Osteoblast (primary cell): ENCODE results near the gene SLC22A14. TPM values are rescaled to one million over a fixed set of nuclear protein-coding genes. Genes with fewer than 3 reads are reported as not detected.

Experiments
- DNase-seq: peaks from one replicate; pipeline ENCODE4 v3.0.0; 2011; ENCODE audit warnings: low spot score, mixed read lengths; ENCODE audit not compliant: insufficient read length; ENCODE audit errors: missing footprints
- H2AFZ ChIP-seq: 2 replicates; pipeline ENCODE4 v1.6.0; 2011; ENCODE audit warnings: mild to moderate bottlenecking, low read length
- H3K27ac ChIP-seq: 2 replicates; pipeline ENCODE4 v1.5.1; 2011; ENCODE audit warnings: mild to moderate bottlenecking, low read depth, low read length, moderate library complexity
- H3K27me3 ChIP-seq: 2 replicates; pipeline ENCODE4 v1.6.0; 2012; ENCODE audit warnings: mild to moderate bottlenecking, control low read depth, inconsistent platforms, low read length, moderate library complexity; ENCODE audit not compliant: insufficient read depth
- H3K36me3 ChIP-seq: 2 replicates; pipeline ENCODE4 v1.5.1; 2011; ENCODE audit warnings: mild to moderate bottlenecking, low read length, control low read depth, moderate library complexity; ENCODE audit not compliant: insufficient read depth
- H3K4me1 ChIP-seq: 2 replicates; pipeline ENCODE4 v1.5.1; 2011; ENCODE audit warnings: mild to moderate bottlenecking, low read length, control low read depth, moderate library complexity; ENCODE audit not compliant: insufficient read depth
- H3K4me2 ChIP-seq: 2 replicates; pipeline ENCODE4 v1.6.0; 2011; ENCODE audit warnings: mild to moderate bottlenecking, low read length; ENCODE audit not compliant: insufficient read depth
- H3K4me3 ChIP-seq: fragments of 200-600 bp; sonication (generic); 3 replicates; pipeline ENCODE4 v1.5.1; 2012; ENCODE audit warnings: mild to moderate bottlenecking, low read length, inconsistent platforms; ENCODE audit not compliant: insufficient read depth
- H3K79me2 ChIP-seq: 2 replicates; pipeline ENCODE4 v1.6.0; 2012; ENCODE audit warnings: mild to moderate bottlenecking, low read length, control low read depth, inconsistent platforms; ENCODE audit not compliant: insufficient read depth
- H3K9me3 ChIP-seq: 2 replicates; pipeline ENCODE4 v1.5.1; 2011; ENCODE audit warnings: low read depth, low read length, control low read depth
- H4K20me1 ChIP-seq: 2 replicates; pipeline ENCODE4 v1.6.0; 2012; ENCODE audit warnings: mild to moderate bottlenecking, low read length, control low read depth; ENCODE audit not compliant: insufficient read depth
- total RNA-seq: library from RNA; depleted of rRNA; stranded (reverse); fragments of >200 nt; gene quantifications from 2 replicates; pipeline ENCODE4 v1.2.3, GENCODE V29; 2012
- TF ChIP-seq, protein P1 (sequence below): IDR thresholded peaks from 2 replicates; pipeline ENCODE4 v1.5.1; 2011; ENCODE audit warnings: mild to moderate bottlenecking, low read depth, low read length, moderate library complexity; ENCODE audit errors: extremely low read depth

The SLC22A14 gene
- total RNA-seq, 1 donor, result 0.36 TPM

DNA sequence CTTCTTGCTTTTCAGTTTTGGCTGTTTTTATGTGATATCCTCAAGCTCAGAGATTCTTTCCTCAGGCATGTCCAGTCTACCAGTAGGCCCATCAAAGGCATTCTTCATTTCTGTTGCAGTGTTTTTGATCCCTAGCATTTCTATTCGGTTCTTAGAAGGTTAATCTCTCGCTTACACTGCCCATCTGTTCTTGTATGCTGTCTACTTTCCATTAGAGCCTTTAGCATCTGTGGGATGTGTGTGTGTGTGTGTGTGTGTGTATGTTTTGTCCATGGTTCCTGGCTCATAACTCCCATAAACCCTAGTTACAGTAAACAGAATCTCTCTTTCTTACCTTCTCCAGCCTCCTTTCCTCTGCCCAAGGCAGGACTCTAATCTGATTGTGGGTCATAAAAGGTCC lies 21.6 kb upstream of the SLC22A14 start:
- no peaks in the 10 kb centered on the region for H3K4me1 ChIP-seq
- H3K36me3 ChIP-seq, result peaks cover 13% of the 10 kb centered on the region
- TF ChIP-seq, protein P1, sequence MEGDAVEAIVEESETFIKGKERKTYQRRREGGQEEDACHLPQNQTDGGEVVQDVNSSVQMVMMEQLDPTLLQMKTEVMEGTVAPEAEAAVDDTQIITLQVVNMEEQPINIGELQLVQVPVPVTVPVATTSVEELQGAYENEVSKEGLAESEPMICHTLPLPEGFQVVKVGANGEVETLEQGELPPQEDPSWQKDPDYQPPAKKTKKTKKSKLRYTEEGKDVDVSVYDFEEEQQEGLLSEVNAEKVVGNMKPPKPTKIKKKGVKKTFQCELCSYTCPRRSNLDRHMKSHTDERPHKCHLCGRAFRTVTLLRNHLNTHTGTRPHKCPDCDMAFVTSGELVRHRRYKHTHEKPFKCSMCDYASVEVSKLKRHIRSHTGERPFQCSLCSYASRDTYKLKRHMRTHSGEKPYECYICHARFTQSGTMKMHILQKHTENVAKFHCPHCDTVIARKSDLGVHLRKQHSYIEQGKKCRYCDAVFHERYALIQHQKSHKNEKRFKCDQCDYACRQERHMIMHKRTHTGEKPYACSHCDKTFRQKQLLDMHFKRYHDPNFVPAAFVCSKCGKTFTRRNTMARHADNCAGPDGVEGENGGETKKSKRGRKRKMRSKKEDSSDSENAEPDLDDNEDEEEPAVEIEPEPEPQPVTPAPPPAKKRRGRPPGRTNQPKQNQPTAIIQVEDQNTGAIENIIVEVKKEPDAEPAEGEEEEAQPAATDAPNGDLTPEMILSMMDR, result no peak
- no peak overlapping the region for H3K27ac ChIP-seq
- peaks cover 4% of the 10 kb centered on the region for H4K20me1 ChIP-seq
- H3K9me3 ChIP-seq, result no peaks in the 10 kb centered on the region
- no peaks in the 10 kb centered on the region for H3K79me2 ChIP-seq
- DNase-seq, result no peak
- no peak overlapping the region for H2AFZ ChIP-seq
- no peak overlapping the region for H3K4me3 ChIP-seq
- H3K27me3 ChIP-seq, result no peaks in the 10 kb centered on the region
- H3K4me2 ChIP-seq, result no peak overlapping the region

DNA sequence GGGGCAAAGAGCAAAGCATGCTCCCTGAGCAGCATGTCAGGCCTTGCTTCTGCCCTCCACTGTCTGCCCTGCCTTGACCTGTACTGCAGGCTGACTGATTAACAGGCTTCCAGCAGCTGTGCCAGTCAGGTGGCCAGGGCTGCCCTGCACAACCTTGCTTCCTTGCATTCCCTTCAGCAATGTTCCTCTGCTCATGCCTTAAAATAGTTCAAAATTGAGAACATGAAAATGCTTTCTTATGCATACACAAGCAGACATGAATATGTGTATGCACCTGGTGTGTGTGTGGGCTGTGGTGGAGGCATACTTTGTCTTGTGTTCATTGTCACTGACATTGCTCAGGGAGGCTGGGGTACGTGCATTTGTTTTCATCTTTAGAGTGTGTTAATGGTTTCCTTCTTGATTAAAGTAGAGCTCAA lies 17.7 kb upstream of the SLC22A14 start:
- no peak overlapping the region for H3K4me2 ChIP-seq
- H4K20me1 ChIP-seq, result no peaks in the 10 kb centered on the region
- DNase-seq, result no peak
- H3K27ac ChIP-seq, result no peak overlapping the region
- H3K4me3 ChIP-seq, result no peak overlapping the region
- no peaks in the 10 kb centered on the region for H3K4me1 ChIP-seq
- peaks cover 9% of the 10 kb centered on the region for H3K36me3 ChIP-seq
- H3K27me3 ChIP-seq, result no peaks in the 10 kb centered on the region
- TF ChIP-seq, protein P1, result no peak
- H3K79me2 ChIP-seq, result no peaks in the 10 kb centered on the region
- no peaks in the 10 kb centered on the region for H3K9me3 ChIP-seq
- no peak overlapping the region for H2AFZ ChIP-seq

DNA sequence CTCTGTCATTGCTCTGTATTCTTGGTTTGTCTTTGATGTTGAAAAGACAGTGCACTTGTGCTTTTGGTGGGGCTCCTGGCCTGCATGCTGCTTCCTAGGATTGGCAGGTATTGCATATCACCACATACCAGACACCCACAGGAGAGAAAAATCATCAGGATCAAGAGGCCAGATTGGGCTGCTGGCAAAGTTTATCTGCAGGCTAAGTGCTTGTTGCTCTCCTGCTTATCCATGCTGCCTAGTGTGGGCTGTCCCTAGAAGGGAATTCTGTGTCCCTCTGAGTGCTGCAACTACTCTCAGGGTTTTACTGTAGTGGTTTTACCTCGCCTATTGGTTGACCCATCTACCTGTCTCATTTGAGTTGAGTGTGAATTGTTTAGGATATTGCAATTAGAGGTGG lies 17.3 kb upstream of the SLC22A14 start:
- Histone ChIP-seq H3K36me3 (peaks cover 9% of the 10 kb centered on the region), H2AFZ (no peak overlapping the region), H3K4me3 (no peak overlapping the region), H3K4me1 (no peaks in the 10 kb centered on the region), H3K4me2 (no peak overlapping the region), H4K20me1 (no peaks in the 10 kb centered on the region), H3K27me3 (no peaks in the 10 kb centered on the region), H3K79me2 (no peaks in the 10 kb centered on the region), H3K9me3 (no peaks in the 10 kb centered on the region), H3K27ac (no peak overlapping the region)
- TF ChIP-seq, protein P1, result no peak
- DNase-seq, result no peak

DNA sequence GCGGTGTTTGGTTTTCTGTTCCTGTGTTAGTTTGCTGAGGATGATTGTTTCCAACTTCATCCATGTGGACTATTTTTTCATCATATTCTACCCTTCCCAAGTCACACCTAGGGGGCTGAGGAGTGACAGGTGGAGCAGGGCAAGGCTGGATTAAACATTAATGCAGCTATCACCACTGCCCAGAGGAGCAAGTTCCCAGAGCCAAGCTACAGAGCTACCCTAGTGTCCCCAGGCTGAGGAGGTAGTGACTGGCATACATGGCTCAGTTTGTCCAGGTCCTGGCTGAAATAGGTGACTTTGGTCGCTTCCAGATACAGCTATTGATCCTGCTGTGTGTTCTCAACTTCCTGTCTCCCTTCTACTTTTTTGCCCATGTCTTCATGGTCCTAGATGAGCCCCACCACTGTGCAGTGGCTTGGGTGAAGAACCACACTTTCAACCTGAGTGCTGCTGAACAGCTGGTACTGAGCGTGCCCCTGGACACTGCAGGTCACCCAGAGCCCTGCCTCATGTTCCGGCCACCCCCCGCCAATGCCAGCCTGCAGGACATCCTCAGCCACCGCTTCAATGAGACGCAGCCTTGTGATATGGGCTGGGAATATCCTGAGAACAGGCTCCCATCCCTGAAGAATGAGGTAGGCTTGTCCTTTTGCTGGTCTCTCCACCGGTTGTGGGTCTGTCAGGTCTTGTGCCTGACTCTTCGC lies 16.3 kb upstream of the SLC22A14 start, which contains the start of gene SLC22A13:
TSS of gene SLC22A13 (plus strand) at position 209 of the 704 bp plus-strand sequence. CDS start at position 258, 49 bp downstream.
- Histone ChIP-seq H3K27ac (no peak within 1 kb of the TSS), H3K4me3 (no peak within 1 kb of the TSS), H3K4me2 (no peak within 1 kb of the TSS), H3K4me1 (no peaks in the 10 kb centered on the region), H2AFZ (no peak within 1 kb of the TSS), H3K79me2 (no peaks in the 10 kb centered on the region), H3K27me3 (no peaks in the 10 kb centered on the region), H3K9me3 (no peaks in the 10 kb centered on the region), H4K20me1 (no peaks in the 10 kb centered on the region), H3K36me3 (peaks cover 6% of the 10 kb centered on the region)
- TF ChIP-seq, protein P1, result no peak
- DNase-seq, result no peak
